GM18907 (cell line): ENCODE results near the gene TCAIM.
"Not testable (repeated sequence)": the region's sequence is repeated elsewhere in the genome, so short reads cannot be mapped to it uniquely, and the experiment has no call there.

Source experiments
- ATAC-seq: cut with Tn5 transposase; IDR thresholded peaks from one replicate; pipeline ENCODE4 v1.9.1; 2021; ENCODE audit warnings: mild to moderate bottlenecking, moderate library complexity; ENCODE audit not compliant: unreplicated experiment

Gene TCAIM

DNA sequence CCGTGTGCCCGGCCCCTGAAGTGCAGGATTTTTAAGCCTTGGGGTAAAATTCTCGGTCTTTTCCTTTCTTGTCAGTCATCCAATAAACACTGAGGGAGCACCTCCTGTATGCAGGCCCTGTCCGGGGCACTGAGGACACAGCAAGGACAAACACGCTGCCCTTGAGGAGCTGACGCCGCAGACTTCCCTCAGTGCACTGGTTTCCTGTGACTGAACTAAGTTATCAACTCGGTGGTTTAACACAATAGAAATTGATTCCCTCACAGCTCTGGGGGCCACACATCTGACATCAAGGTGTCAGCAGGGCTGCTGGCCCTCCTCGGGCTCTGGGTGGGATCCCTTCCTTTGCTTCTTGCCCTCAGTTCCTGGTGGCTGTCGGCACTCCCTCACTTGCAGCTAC, 73.8 kb downstream of the TCAIM start:
- no peak for ATAC-seq

DNA sequence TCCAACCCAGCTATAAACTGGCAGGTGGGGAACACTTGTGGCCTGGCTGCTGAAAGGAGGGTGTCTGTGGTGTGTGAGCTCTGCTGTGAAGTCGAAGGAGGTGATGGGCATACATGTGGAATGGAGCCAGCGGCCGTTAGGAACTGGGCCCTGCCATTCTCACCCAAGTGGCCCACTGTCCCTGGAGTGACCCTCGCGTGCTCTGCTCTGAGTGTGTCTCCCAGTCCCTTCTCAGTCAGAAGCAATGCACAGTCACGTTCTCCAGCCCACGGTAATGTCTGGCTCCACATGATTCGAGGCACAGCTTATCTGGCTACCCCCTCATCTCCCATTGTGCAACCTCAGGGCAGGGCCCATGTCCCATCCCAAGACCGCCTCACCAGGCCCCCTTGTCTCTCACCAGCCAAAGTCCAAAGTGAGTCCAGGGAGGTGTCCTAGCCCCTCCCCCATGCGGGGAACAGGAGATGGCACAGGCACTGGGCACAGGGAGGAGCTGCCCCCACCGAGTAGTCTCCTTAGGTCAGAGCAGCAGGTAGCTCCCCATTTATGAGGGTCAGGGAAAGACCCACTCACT, 76.0 kb downstream of the TCAIM start:
- no peak for ATAC-seq

DNA sequence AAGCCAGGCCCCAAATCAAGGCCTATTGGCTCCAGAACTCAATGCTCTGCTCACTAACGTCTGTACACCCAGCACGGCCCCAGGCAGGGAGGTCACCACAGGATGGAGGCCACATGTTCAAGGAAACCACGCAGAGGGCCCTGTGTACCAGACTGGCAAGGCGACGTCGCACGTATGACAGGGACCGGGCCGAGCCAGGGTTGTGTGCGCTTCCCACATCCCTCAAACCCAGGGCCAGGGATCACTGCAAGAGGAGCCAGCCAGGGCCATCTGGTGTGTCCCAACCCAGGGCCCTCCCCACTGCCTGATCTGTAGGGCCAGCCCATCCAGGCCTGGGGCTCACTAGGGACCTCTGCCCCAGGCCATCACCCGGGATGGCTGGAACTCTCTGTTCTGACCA, 76.9 kb downstream of the TCAIM start:
- ATAC-seq = no peak

DNA sequence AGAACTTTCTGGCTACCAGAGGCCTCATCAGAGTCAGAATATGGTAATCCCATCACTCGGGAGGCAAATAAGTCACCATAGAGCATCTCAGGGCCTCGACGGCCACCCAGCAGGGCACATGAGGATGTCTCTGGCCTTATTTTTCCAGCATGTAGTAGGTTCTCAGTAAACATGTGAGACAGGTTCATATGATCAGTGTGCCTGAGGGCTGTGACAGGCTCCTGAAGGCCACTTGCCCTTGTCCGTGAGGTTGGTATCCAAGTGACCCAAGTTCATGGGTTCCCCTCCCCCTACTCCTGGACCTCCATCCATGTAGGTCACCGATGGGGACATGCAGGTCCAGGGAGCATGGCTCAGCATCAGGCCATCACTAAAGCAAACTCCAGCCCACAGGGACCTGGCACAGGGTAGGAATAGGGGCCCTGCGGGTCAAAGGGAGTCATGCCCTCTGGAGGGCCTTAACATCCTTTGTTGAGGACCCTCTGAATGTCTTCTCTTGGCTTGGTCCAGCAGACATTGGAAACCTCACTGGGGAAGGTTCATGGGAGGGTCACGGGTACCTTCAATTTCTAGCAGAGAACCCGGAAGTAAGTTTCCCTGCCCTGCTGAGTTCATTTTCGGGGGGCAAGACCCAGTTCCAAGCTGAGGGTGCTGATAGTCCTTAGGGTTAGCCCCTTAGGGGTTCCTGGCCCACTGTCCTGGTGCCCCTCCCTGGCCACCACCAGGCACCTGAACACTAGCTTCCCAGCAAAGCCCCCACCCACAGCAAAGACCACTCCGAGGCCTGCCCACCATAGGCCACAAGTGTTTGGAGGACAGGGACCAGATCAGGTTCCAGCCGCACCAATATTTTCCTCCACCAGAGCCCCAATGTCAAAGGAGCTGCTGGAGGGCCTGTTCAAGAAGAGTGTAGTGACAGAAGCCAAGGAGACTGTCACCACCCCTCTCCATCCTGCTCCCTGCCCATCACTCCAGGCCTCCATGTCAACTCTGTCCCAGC, 77.8 kb downstream of the TCAIM start:
- ATAC-seq = no peak

DNA sequence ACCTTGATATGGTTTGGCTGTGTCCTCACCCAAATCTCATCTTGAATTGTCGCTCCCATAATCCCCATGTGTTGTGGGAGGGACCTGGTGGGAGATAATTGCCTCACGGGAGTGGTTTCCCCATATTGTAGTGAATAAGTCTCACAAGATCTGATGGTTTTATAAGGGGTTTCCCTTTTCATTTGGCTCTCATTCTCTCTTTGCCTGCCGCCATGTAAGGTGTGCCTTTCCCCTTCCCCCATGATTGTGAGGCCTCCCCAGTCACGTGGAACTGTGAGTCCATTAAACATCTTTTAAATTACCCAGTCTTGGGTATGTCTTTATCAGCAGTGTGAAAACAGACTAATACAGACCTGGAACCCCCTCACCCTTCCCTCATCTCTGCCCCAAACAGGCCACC, 79.6 kb downstream of the TCAIM start:
- not testable (repeated sequence) for ATAC-seq

DNA sequence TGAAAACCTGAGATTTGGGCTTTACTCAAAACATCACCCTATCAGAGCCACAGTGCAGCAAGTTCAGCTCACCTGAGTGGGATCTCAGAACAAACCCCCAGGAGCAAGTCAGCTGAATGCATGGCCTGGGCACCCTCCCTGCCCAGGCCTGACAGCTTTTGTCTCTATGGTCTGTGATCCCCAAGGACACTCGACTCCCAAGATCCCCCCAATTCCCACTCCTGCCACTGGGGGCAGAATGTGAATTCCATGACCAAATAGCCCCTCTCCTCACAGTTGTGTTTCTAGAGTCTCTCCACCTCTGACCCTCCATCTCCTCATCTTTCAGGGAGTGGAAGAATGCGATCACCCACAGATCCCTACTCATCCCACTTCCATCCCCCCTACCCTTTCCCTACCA, 80.0 kb downstream of the TCAIM start:
- no peak for ATAC-seq

DNA sequence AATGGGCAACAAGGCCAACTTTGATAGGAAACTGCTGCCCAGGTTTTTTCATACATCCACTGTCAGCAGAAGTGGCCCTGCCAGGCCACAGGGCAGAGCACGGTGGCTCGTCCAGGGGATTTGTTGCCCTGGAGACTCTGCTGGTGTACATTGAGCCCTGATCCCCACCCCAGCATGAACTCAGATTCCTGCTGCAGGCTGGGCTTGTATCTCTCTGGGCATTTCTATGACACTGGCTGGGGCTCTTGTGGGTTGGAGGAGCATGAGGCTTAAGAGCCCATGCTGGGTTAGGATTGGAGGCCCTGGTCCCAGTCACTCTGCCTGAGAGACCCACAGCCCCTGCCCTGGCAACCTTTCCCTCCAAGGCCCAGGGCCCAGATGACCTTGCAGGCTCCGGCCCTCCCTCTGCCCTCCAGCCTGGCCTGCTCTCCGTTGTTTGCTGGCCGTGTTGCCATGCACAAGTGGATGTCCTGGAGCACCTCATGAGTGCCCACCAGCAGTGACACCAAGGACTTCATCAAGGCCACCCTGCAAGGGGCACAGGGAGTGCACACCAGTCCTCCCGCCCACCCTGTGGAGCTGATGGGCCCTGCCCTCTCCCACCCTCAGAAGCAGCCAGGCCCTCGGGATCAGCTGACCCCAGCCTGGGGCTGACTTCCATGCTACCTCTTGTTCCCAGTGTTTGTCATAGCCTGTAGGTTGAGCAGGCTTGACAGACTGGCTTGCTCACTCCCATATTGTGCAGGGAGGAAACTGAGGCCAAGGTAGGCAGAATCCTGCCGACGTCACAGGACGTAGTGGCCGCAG, 80.8 kb downstream of the TCAIM start:
- no peak for ATAC-seq

DNA sequence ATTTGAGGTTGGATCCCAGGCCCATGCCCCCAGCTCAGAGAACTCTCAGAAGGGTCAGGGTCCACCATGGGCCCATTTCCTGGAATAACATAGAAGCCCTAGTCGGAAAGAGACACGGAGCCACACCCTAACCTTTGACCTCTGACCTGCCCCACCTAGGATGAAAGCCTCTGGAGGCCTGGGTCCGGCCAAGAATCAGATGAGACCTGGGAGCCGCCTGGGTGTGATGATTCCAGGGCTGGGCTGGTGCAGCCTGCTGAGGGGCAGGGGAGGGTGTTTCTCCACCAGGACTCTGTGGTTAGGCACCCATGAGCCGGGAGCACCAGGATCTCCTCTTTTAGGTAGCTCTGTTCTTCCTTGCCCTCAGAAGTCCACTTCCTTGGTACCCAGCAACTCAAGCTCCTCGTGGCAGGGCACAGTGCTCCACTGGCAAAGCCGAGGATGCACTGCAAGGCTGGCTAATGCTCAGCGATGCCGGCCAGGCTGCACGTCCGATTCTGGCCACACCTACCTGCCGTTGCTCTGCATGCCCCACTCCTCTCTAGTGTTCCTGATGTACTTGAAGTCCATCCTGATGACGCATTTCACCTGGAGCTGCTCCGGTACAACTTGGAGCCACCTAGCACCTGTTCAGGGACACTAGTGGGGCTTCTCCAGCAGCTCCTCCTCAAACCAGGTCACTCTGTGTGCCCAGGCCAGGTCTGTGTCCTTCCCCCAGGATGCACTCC, 81.5 kb downstream of the TCAIM start:
- ATAC-seq = no peak

DNA sequence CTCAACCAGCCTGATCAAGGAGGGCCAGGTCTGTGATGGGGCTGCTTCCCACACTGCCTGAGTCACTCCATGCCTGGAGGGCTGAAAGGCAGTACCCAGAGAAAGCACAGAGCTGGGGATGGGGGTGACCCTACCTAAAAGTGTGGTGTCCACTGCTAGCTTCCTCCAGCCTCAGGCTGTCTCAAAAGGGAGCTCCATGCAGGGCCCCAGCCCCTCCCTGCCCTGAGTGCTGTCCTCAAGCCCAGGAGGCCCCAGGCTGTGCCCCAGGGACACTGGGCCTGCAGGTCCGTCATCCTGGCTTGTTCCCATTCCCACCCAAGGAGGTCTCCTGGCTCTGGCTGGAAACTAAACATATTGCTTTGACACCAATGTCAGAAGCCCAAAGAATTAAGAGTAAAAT, 82.1 kb downstream of the TCAIM start:
- ATAC-seq = no peak

DNA sequence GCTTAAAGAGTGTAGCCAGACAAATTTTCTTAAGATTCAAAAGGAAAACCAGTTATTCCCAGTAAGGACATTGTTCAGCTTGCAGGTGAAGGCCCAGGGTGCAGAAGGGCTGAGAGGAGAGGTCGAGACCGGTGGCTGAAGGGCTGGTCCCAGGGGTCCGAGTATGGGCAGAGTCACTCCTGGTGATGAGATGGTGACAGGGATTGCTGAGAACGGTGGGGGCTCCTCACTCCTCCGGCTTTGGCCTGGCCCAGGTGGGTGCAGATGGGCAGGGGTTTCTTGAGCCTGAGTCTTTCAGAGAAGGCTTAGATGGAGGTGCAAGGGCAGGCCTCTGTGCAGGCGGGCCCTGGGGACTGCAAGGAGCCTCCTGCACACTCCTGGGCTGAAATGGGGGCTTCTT, 82.7 kb downstream of the TCAIM start:
- no peak for ATAC-seq

DNA sequence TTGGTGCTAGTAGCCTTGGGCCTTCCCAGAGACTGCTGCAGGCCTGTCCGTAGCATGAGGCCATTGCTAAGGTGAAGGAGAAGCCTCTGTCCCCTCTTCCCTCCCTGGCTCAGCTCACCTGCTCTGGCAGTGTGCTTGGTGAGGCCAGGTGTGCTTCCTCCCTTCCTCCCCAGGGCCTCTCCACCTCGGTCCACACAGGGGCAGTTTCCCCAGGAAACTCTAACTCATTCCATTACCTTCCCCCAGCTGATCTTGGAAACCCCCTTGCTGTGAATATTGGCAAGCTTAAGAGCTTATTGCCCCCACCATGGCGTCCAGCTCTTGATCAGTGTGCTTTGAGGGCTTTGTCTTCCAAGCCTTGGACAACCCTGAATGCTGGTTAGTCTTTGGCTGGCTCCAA, 86.2 kb downstream of the TCAIM start:
- no peak for ATAC-seq

DNA sequence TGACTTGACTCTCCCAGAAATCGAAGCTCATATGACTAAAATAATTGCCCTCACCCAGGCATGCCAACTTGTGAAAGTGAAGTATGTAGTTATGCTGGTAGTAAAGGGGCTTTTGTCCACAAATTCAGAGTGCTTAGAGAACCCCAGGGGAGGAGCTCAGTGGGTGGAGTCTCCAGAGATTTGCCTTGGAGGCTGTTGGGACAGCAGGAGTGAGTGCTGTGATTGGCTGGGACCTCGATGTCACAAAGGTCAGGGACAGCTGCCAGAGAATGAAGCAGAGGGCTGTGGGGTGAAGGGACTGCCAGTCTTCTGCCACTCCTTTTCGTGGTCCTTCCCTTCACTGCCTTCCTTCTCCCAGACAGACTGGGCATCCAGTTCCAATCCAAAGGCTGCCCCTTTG, 89.1 kb downstream of the TCAIM start:
- no peak for ATAC-seq

DNA sequence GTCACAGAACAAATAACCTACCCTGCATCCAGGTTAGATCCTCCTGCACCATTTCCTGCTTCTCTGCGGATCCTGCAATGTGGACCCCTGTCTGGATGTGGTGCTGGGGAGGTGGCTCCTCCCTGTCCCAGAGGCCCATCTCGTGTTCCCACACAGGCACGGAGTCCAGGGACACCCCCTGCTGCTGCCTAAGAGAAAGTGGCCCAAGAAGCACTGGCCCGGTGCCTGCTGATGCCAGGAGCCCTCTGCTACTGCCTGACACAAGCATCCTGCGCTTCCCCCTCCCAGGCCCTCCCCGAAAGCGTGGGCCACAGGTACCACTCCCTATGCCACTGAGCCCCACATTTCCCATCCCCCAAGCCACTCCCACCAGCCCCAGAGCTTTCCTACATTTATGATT, 90.3 kb downstream of the TCAIM start:
- ATAC-seq = no peak

DNA sequence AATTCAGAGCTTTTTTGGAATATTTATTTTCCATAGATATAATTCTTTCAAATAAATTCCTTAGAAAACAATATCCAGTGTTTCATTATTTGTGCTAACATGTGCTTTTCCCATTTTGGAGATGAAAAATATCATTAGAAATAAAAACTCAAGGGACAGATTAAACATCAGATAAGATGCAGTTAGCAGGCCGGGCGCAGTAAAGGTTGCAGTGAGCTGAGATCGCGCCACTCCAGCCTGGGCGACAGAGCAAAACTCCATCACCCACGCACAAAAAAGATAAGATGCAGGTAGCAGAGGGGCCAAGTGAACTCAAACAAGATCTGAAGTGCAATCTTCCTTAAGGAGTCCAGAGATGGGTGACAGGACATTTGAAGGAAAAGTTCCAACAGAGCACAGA, 90.9 kb downstream of the TCAIM start:
- ATAC-seq = no peak

DNA sequence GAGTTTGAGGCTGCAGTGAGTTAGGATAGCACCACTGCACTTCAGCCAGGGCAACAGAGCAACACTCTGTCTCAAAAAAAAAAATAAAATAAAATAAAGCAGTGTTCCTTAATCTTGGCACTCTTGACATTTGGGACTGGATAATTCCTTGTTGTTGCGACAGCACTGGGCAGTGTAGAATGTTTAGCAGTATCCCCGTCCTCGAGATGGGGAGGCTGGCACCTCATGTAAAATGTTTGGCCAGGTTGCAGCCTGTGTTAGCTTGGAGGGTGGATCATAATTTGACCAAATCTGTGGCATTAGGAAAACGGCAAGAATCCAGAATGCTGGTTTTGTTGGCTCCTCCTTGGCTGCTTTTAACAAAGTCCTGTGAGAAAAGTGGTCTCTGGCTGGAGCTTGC, 91.9 kb downstream of the TCAIM start:
- no peak for ATAC-seq

DNA sequence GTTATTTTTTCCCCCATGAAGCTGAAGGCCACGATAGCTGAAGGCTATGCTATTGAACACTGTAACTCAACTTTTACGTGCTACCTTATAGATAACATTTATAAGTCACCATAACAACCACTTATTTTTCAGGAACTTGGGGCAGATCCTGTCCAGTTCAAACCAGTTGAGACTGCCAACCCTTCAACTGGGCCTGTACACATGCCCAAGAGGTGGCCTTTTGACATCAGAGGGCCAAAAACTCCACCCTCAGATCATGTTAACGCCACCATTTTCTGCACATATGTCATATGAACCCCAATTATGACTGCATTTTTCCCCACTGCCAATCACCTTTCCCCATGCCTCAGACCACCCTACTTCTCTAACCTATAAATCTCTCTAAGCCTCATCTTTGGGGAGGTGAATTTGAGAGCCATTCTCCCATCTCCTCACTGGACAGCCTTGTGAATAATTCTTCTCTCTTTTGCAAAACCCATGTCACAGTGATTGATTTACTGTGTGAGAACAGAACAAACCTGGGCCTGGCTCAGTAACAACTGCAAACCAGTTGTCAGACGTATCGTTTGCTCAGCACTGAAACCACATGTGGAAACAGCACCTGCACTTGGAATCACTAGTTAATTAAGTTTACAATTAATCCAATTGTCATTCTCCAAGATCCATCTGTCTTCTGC, 96.4 kb downstream of the TCAIM start:
- no peak for ATAC-seq

DNA sequence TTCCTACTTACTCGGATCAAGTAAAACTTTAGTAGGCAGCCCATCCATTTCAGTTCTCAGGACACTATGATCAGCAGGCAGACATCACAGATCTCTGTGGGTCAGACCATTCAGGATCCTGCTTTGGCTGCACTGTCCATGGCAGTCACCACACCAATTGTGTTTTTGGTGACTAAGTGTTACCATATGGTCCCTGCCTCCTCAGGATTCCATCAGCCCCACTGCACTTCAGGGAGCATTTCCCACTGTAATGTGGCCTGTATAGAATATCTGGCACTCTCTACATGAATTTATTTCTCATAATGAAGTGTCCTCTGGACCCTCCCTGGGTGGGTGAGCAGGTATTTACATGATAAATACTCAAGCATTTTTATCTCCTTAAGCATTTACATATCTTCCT, 97.6 kb downstream of the TCAIM start:
- no peak for ATAC-seq

DNA sequence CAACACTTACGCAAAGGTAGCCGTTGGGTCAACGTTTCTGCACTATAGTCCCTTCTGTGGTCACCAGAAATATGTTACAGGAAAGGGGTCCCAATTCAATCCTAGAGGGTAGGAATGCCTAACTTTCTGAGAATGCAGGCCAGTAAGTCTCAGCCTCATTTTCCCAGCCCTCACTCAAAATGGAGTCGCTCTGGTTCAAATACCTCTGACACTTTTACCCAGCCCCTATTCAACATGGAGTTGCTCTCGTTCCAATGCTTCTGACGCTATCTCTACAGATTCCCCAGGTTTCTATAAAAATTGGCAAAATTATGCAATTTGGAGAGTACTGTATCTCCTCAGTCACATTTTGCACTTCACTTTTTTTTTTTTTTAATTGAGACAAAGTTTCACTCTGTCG, 99.2 kb downstream of the TCAIM start:
- no peak for ATAC-seq

DNA sequence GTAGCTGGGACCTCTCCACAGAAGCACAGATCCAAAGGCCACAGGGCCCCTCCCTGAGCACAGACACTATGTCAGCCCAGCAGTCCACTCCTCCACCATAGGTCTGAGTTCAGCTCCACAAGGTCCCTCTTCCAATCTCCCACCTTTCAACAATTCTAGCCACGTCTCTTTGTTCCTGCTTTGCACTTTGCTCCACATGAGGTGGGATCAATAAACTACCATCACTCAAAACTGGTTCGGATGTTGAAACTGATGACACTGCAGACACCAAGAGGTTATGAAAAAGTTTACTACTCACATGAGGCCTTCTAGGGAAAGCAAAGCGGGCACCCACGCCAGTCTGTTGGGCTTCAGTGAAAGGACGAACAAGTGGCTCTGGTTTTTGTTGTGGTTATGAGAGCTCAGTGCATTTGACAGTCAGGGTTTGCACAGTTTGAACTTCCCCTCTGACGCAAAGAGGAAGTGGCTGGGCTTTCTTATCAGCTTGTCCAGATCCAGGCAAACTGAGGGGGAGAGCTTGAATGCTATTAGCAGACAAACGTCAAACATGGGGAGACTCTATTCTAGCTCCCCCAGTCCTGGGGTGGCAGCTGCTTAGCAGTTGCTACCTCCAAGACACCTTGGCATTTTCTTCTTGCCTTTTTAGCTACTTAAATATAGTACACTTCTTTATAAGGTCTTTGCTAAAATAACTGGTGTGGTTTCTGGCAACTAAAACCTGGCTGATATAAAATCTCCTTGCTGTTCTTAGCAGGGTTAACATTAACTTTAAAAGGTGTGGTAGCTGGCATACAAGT, 101.1 kb downstream of the TCAIM start:
- ATAC-seq = peak; percentile 92
